ENCODE measurements around the gene LRRN2.

The LRRN2 gene

GRCh38 chr1:204714861-204715511 lies 29.4 kb upstream of the LRRN2 start:
- peak; percentile 50 for DNase-seq (ENCODE audit: low spot score)
- H2BK5ac ChIP-seq (ENCODE audit: low read length): no peak overlapping the region
- H3K27me3 ChIP-seq (ENCODE audit: control insufficient read depth in 3 of 3, insufficient read depth in 3 of 3, low read depth in 1 of 3, low read length in 3 of 3): peaks cover 0 to 25% (median 24%) of the 10 kb centered on the region in 3 experiments
- no peak overlapping the region for H2BK12ac ChIP-seq (ENCODE audit: low read length)
- no peak overlapping the region for H3K27ac ChIP-seq (replicated peaks; ENCODE audit: low read length)
- peak overlapping the region; percentile 90 for H2AFZ ChIP-seq (ENCODE audit: low read length)
- H2AK5ac ChIP-seq (ENCODE audit: low read depth, low read length): no peak overlapping the region
- H3K4me1 ChIP-seq (ENCODE audit: control insufficient read depth in 2 of 2, insufficient read depth in 1 of 2, low read depth in 1 of 2, low read length in 2 of 2): peaks cover 13 to 37% of the 10 kb centered on the region in 2 donors
- H2BK120ac ChIP-seq (ENCODE audit: low read depth, low read length): no peak overlapping the region
- no peak overlapping the region for H3K23ac ChIP-seq (ENCODE audit: low read depth, low read length, poor library complexity)
- H2BK15ac ChIP-seq (ENCODE audit: low read length): no peak overlapping the region
- peak overlapping the region; percentile 28 for H3K4me2 ChIP-seq (ENCODE audit: insufficient read depth, low read length, poor library complexity, severe bottlenecking)
- no peak overlapping the region for H4K91ac ChIP-seq (ENCODE audit: low read depth, low read length, poor library complexity)
- no peaks in the 10 kb centered on the region for H3K36me3 ChIP-seq (replicated peaks in 1 of 2; ENCODE audit: control insufficient read depth in 2 of 2, insufficient read depth in 2 of 2, low read length in 2 of 2)
- H3K9me3 ChIP-seq (replicated peaks in 1 of 2; ENCODE audit: control insufficient read depth in 2 of 2, insufficient read depth in 1 of 2, low read depth in 1 of 2, low read length in 2 of 2): no peaks in the 10 kb centered on the region
- WGBS, 2 donors (ENCODE audit: extremely low coverage in 2 of 2, insufficient read length in 2 of 2, insufficient replicate concordance in 1 of 2): no CpG with 5 or more reads among the region's 12 CpGs
- no peak overlapping the region for H3K14ac ChIP-seq (ENCODE audit: low read length)
- H4K8ac ChIP-seq (ENCODE audit: low read depth, low read length): no peak overlapping the region
- H3K4me3 ChIP-seq (ENCODE audit: low read length in 2 of 2): peak overlapping the region in 1 of 2 donors; percentile 19
- H3K18ac ChIP-seq (ENCODE audit: low read length): peak overlapping the region; percentile 53
- H3K9ac ChIP-seq (ENCODE audit: low read depth, low read length, poor library complexity): peak overlapping the region; percentile 17
- no peaks in the 10 kb centered on the region for H3K79me1 ChIP-seq (ENCODE audit: low read depth, low read length)
- H3K4ac ChIP-seq (ENCODE audit: low read length): no peak overlapping the region

GRCh38 chr1:204714194-204714860 lies 28.8 kb upstream of the LRRN2 start:
- peak overlapping the region; percentile 17 for H3K9ac ChIP-seq (ENCODE audit: low read depth, low read length, poor library complexity)
- no peaks in the 10 kb centered on the region for H3K79me1 ChIP-seq (ENCODE audit: low read depth, low read length)
- H3K27ac ChIP-seq (replicated peaks; ENCODE audit: low read length): no peak overlapping the region
- no peak overlapping the region for H2BK15ac ChIP-seq (ENCODE audit: low read length)
- WGBS, 2 donors (ENCODE audit: extremely low coverage in 2 of 2, insufficient read length in 2 of 2, insufficient replicate concordance in 1 of 2): no CpG with 5 or more reads among the region's 6 CpGs
- H2AK5ac ChIP-seq (ENCODE audit: low read depth, low read length): no peak overlapping the region
- H2BK12ac ChIP-seq (ENCODE audit: low read length): no peak overlapping the region
- no peaks in the 10 kb centered on the region for H3K9me3 ChIP-seq (replicated peaks in 1 of 2; ENCODE audit: control insufficient read depth in 2 of 2, insufficient read depth in 1 of 2, low read depth in 1 of 2, low read length in 2 of 2)
- no peak overlapping the region for H3K4ac ChIP-seq (ENCODE audit: low read length)
- H2AFZ ChIP-seq (ENCODE audit: low read length): peak overlapping the region; percentile 90
- no peak for DNase-seq (ENCODE audit: low spot score)
- no peak overlapping the region for H3K4me2 ChIP-seq (ENCODE audit: insufficient read depth, low read length, poor library complexity, severe bottlenecking)
- H3K23ac ChIP-seq (ENCODE audit: low read depth, low read length, poor library complexity): no peak overlapping the region
- H3K4me1 ChIP-seq (ENCODE audit: control insufficient read depth in 2 of 2, insufficient read depth in 1 of 2, low read depth in 1 of 2, low read length in 2 of 2): peaks cover 13 to 40% of the 10 kb centered on the region in 2 donors
- H3K36me3 ChIP-seq (replicated peaks in 1 of 2; ENCODE audit: control insufficient read depth in 2 of 2, insufficient read depth in 2 of 2, low read length in 2 of 2): no peaks in the 10 kb centered on the region
- peak overlapping the region; percentile 22 for H3K18ac ChIP-seq (ENCODE audit: low read length)
- H3K14ac ChIP-seq (ENCODE audit: low read length): no peak overlapping the region
- no peak overlapping the region for H2BK120ac ChIP-seq (ENCODE audit: low read depth, low read length)
- no peak overlapping the region for H4K91ac ChIP-seq (ENCODE audit: low read depth, low read length, poor library complexity)
- peaks cover 0 to 25% (median 24%) of the 10 kb centered on the region in 3 experiments for H3K27me3 ChIP-seq (ENCODE audit: control insufficient read depth in 3 of 3, insufficient read depth in 3 of 3, low read depth in 1 of 3, low read length in 3 of 3)
- H3K4me3 ChIP-seq (ENCODE audit: low read length in 2 of 2): no peak overlapping the region
- H4K8ac ChIP-seq (ENCODE audit: low read depth, low read length): no peak overlapping the region
- H2BK5ac ChIP-seq (ENCODE audit: low read length): no peak overlapping the region

- Histone ChIP-seq H3K4ac (ENCODE audit: low read length) (no peak overlapping the region), H3K9me3 (replicated peaks in 1 of 2; ENCODE audit: control insufficient read depth in 2 of 2, insufficient read depth in 1 of 2, low read depth in 1 of 2, low read length in 2 of 2) (no peaks in the 10 kb centered on the region), H3K14ac (ENCODE audit: low read length) (no peak overlapping the region), H3K79me1 (ENCODE audit: low read depth, low read length) (no peaks in the 10 kb centered on the region), H3K18ac (ENCODE audit: low read length) (no peak overlapping the region), H2BK5ac (ENCODE audit: low read length) (no peak overlapping the region), H3K4me3 (ENCODE audit: low read length in 2 of 2) (no peak overlapping the region), H2BK12ac (ENCODE audit: low read length) (no peak overlapping the region), H2AK5ac (ENCODE audit: low read depth, low read length) (no peak overlapping the region), H3K4me2 (ENCODE audit: insufficient read depth, low read length, poor library complexity, severe bottlenecking) (no peak overlapping the region), H2AFZ (ENCODE audit: low read length) (no peak overlapping the region), H4K8ac (ENCODE audit: low read depth, low read length) (no peak overlapping the region), H3K27ac (replicated peaks; ENCODE audit: low read length) (no peak overlapping the region), H4K91ac (ENCODE audit: low read depth, low read length, poor library complexity) (no peak overlapping the region), H3K9ac (ENCODE audit: low read depth, low read length, poor library complexity) (no peak overlapping the region), H3K36me3 (replicated peaks in 1 of 2; ENCODE audit: control insufficient read depth in 2 of 2, insufficient read depth in 2 of 2, low read length in 2 of 2) (no peaks in the 10 kb centered on the region), H2BK15ac (ENCODE audit: low read length) (no peak overlapping the region), H3K27me3 (ENCODE audit: control insufficient read depth in 3 of 3, insufficient read depth in 3 of 3, low read depth in 1 of 3, low read length in 3 of 3) (peaks cover 0 to 25% (median 24%) of the 10 kb centered on the region in 3 experiments), H2BK120ac (ENCODE audit: low read depth, low read length) (no peak overlapping the region), H3K23ac (ENCODE audit: low read depth, low read length, poor library complexity) (no peak overlapping the region), H3K4me1 (ENCODE audit: control insufficient read depth in 2 of 2, insufficient read depth in 1 of 2, low read depth in 1 of 2, low read length in 2 of 2) (peaks cover 13 to 40% of the 10 kb centered on the region in 2 donors)
- WGBS, 2 donors (ENCODE audit: extremely low coverage in 2 of 2, insufficient read length in 2 of 2, insufficient replicate concordance in 1 of 2): no CpG with 5 or more reads among the region's 5 CpGs
- no peak for DNase-seq (ENCODE audit: low spot score)
These were observed 28.0 kb upstream of the LRRN2 start for GRCh38 chr1:204713541-204713940.

GRCh38 chr1:204712708-204713430 lies 27.3 kb upstream of the LRRN2 start:
- H2AFZ ChIP-seq (ENCODE audit: low read length): no peak overlapping the region
- H3K4me1 ChIP-seq (ENCODE audit: control insufficient read depth in 2 of 2, insufficient read depth in 1 of 2, low read depth in 1 of 2, low read length in 2 of 2): peaks cover 13 to 41% of the 10 kb centered on the region in 2 donors
- H3K27ac ChIP-seq (replicated peaks; ENCODE audit: low read length): no peak overlapping the region

More at GRCh38 chr1:204712708-204713430, 27.3 kb upstream of the LRRN2 start:
- Histone ChIP-seq H3K23ac (ENCODE audit: low read depth, low read length, poor library complexity) (no peak overlapping the region), H3K4me2 (ENCODE audit: insufficient read depth, low read length, poor library complexity, severe bottlenecking) (no peak overlapping the region), H3K9me3 (replicated peaks in 1 of 2; ENCODE audit: control insufficient read depth in 2 of 2, insufficient read depth in 1 of 2, low read depth in 1 of 2, low read length in 2 of 2) (no peaks in the 10 kb centered on the region), H3K9ac (ENCODE audit: low read depth, low read length, poor library complexity) (no peak overlapping the region), H3K79me1 (ENCODE audit: low read depth, low read length) (no peaks in the 10 kb centered on the region), H3K36me3 (replicated peaks in 1 of 2; ENCODE audit: control insufficient read depth in 2 of 2, insufficient read depth in 2 of 2, low read length in 2 of 2) (no peaks in the 10 kb centered on the region), H2BK120ac (ENCODE audit: low read depth, low read length) (no peak overlapping the region), H3K4me3 (ENCODE audit: low read length in 2 of 2) (no peak overlapping the region), H3K27me3 (ENCODE audit: control insufficient read depth in 3 of 3, insufficient read depth in 3 of 3, low read depth in 1 of 3, low read length in 3 of 3) (peaks cover 0 to 25% (median 24%) of the 10 kb centered on the region in 3 experiments), H4K91ac (ENCODE audit: low read depth, low read length, poor library complexity) (no peak overlapping the region), H3K4ac (ENCODE audit: low read length) (no peak overlapping the region), H2AK5ac (ENCODE audit: low read depth, low read length) (no peak overlapping the region), H3K18ac (ENCODE audit: low read length) (no peak overlapping the region), H2BK5ac (ENCODE audit: low read length) (no peak overlapping the region), H4K8ac (ENCODE audit: low read depth, low read length) (no peak overlapping the region), H3K14ac (ENCODE audit: low read length) (no peak overlapping the region), H2BK15ac (ENCODE audit: low read length) (no peak overlapping the region), H2BK12ac (ENCODE audit: low read length) (no peak overlapping the region)
- no CpG with 5 or more reads among the region's 4 CpGs for WGBS, 2 donors (ENCODE audit: extremely low coverage in 2 of 2, insufficient read length in 2 of 2, insufficient replicate concordance in 1 of 2)
- no peak for DNase-seq (ENCODE audit: low spot score)

Data from neuronal stem cell (in vitro differentiated cells).